Suppressor macrophage (primary cell): ENCODE measurements around the gene ADAMTSL5.
"Not testable (repeated sequence)": the region's sequence is repeated elsewhere in the genome, so short reads cannot be mapped to it uniquely, and the experiment has no call there.

Experiments used
- DNase-seq, 4 experiments: peaks; one replicate each; pipeline ENCODE4 v3.0.0-alpha.2; 2020 to 2022
- total RNA-seq, 17 experiments: gene quantifications; one replicate each; lab custom pipeline; 2026; ENCODE audit warnings: mixed read lengths in 6 of 17, inconsistent platforms in 3 of 17; lab: John Stamatoyannopoulos, UW

ADAMTSL5 gene, protein sequence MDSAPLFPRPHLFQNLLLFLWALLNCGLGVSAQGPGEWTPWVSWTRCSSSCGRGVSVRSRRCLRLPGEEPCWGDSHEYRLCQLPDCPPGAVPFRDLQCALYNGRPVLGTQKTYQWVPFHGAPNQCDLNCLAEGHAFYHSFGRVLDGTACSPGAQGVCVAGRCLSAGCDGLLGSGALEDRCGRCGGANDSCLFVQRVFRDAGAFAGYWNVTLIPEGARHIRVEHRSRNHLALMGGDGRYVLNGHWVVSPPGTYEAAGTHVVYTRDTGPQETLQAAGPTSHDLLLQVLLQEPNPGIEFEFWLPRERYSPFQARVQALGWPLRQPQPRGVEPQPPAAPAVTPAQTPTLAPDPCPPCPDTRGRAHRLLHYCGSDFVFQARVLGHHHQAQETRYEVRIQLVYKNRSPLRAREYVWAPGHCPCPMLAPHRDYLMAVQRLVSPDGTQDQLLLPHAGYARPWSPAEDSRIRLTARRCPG
- total RNA-seq, result 0 to 3.4 (median 0.20) reads per million in 17 experiments

DNA sequence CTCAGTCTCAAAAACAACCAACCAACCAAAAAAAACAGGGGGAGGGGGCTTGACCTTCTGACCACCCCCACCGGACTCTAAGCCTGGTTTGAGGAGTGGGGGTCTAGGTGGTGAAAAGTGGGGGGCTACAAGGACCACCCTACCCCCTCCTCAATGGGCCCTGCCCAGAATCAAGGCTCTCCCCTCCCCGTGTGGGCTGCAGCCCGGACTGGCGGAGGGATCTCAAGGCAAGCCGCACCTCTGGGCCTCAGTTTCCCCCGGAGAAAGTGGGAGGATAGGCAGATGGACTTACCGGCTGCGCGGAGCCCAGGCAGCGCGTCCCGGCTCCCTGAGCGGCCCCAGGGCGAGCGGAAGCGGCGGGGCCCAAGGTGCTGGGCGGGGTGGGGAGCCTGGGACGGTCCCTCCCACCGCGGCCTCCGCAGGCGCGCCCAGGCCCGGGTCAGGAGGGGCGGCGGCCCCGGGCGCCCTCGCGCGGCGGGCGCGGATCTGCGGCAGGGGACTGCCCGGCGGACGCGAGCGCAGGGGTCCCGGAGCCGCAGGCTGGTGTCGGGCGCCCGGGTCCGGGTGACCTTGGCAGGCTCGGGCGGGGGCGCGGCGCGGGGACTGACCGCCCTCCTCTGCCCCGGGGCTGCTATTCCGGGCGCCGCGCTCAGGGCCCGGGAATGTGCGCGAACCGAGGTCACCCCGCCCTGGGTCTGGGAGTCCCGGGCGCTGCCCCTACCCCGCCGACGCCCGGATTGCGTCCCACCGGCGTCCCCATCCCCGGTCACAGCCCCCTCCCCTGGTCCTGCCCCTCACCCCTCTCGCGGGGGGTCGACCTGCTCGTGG lies at the start of gene ADAMTSL5:
Gene ADAMTSL5 (minus strand): TSS at position 349 of the 828 bp plus-strand sequence. CDS start 2,076 bp downstream, outside the sequence.
- peak; percentile 52 to 85 (median 65) for DNase-seq

DNA sequence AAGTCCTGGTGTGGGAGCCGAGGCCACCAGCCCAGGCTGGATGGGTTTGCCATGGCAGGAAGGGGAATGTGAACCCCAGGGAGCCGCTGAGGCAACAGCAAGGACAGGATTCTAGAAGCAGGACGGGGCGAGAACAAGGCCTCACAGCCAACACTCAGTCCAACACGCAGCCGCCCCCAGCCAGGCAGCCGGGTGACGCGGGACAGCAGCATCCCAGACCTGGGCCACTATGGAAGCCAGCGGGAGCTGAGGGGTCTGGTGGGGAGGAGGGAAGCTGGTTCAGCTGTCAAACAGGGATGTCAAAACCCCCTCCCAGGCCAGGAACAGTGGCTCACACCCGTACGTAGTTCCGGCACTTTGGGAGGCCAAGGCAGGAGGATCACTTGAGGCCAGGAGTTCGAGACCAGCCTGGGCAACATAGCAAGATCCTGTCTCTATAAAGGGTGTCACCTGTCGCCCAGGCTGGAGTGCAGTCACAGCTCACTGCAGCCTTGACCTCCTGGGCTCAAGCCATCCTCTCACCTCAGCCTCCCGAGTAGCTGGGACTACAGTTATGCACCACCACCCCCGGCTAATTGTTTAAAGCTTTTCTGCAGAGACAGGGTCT lies 48.5 kb upstream of the ADAMTSL5 start:
- DNase-seq, result no peak

DNA sequence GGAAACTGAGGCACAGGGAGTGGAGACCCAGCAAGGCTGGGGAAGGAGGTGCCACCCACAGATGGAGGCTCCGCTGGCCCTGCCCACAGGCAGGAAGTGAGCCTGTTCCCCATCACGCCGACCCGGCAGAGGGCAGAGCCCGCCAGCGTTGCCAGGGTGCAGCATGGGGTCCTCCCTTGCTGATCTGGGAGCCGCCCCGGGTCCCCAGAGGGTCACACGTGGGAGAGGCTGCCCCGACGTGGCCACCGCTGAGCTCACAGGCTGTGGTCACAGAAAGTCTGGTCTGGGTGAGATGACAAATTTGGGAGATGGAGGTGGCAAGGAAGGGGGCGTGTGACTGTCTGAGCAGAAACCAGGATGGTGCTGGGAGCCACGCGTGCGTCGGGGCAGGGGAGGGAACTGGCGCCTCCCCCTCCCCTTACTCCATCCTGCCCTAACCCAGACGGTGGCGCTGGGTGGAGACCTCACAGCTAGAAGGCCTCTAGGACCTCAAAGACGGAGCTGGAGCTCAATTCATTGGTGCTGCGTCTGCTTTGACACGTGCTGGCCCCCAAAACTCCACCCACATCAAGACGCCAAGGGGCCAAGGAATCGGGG lies 47.6 kb upstream of the ADAMTSL5 start:
- no peak for DNase-seq

DNA sequence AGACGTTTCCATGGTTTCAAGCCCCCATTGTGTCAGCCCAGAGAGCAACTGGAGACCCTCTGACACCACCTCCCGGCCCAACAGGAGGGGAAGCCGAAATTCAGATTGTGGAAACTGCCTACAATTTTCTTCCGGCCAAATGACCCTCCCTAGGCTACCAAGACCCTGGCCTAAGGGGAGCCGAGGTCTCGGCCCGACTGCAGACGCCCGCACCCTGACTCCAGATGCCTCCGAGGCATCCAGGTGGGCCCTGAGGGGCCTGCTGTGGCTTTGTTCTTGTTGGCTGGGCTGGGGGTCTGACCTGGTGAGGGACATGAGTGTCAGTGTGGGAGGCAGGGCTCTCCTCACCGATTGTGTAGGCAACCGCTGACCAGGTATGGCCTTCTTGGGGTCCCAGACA lies 45.7 kb upstream of the ADAMTSL5 start:
- no peak for DNase-seq

DNA sequence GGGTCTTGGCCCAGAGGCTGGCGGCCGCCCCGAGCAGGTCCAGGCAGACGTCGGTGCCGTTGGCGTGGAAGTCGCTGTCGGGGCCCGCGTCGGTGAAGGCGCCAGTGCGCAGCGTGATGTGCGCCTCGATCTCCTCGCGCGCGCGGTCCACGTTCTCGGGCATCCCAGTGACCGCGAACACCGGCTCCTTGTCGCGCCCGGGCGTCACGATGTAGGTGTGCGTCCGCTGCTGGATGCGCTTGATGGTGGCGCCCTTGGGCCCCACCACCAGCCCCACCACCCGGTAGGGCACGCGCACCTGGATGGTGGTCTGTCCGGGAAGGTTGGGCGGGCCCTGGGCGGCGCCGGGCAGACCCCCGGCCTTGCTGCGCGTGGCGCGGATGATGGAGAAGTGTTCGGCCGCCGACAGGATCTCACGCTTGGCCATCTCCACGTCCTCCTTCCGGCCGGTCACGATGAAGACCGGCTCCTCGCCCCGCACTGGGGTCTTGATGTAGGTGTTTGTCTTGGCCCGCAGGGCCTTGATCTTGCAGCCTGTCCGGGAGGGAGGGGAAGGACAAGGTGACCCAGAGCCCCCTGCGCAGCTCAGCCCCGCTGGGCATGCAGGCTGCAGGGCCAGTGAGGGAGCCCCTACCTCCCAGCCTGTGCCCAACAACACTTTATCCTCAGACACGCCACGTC lies 43.7 kb upstream of the ADAMTSL5 start:
- DNase-seq, result no peak

DNA sequence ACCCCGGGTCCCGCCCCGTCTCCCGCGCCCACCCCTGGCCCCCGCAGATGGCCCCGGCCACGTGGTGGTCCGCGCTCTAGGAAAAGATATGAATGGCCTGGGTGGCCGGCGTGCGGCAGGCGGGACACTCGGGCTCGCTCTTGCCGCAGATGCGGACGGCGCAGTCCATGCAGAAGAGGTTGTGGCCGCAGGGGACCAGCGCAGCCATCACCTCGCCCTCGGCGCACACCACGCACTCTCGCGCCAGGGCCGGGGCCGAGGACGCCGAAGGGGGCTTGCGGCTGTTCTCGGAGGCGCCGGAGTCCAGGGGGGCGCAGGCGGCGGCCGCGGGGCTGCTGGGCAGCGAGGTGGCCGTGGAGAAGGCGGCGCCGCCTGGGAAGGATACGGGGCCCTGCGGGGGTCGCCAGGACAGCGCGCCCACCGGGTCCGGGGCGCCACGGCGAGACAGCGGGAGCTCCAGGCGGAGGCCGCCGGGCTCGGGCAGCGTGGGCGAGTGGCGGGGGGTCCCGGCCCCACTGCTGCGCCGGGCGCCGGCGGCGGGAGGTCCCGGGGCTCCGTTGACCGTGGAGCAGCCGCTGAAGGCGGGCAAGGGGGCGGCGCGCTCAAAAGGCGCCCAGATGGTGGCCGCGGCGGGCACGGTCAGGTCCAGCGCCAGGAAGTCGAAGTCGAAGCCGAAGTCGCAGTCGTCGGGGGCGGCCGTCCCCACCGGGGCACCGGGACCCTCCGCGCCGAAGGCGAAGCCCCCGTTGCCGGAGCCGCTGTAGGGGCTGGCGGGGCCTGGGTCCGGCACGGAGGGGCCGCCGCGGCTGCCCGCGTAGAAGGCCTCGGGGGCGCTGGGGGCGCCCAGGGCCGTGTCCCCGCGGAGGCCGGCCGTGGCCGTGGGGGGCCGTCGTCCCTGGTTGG lies 42.9 kb upstream of the ADAMTSL5 start:
- DNase-seq, result no peak

DNA sequence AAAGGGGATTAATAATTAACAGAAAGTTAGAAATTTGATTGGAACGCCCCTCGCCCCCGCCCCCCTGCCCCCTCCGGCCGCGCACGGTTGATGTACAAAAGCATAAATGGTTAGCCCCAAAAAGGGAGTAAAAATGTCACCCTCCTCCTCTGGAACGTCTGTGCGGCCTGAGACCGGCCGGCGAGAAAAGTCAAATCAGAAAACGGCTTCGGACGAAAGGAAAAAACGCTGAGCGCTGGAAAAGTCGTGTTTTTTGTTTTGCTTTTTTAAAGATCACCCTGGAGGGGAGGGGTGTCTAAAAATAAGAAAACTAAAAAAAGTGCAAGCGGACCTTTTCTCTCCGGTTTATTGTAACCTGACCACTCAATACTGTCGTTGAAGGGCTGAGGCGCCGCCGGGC lies 42.1 kb upstream of the ADAMTSL5 start:
- DNase-seq, result no peak

DNA sequence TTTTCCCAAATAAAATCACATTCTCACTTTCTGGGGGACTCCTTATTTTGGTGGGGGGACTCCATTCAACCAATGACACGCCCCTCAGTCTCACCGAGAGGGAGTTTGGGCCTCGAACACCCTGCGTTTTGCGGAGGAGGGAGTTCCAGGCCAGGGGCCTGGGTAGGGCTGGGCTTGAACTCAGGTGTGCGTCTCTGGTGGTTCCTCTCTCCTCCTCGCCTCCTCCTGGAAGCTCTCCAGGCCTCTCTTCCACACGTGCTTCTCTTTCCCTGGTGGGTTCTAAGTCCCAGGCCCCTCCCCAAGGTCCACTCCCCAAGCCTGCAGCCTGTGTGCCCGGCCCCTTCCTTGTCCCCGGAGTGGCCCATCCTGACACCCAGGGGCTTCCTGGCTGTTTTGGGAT lies 40.6 kb upstream of the ADAMTSL5 start:
- no peak for DNase-seq

DNA sequence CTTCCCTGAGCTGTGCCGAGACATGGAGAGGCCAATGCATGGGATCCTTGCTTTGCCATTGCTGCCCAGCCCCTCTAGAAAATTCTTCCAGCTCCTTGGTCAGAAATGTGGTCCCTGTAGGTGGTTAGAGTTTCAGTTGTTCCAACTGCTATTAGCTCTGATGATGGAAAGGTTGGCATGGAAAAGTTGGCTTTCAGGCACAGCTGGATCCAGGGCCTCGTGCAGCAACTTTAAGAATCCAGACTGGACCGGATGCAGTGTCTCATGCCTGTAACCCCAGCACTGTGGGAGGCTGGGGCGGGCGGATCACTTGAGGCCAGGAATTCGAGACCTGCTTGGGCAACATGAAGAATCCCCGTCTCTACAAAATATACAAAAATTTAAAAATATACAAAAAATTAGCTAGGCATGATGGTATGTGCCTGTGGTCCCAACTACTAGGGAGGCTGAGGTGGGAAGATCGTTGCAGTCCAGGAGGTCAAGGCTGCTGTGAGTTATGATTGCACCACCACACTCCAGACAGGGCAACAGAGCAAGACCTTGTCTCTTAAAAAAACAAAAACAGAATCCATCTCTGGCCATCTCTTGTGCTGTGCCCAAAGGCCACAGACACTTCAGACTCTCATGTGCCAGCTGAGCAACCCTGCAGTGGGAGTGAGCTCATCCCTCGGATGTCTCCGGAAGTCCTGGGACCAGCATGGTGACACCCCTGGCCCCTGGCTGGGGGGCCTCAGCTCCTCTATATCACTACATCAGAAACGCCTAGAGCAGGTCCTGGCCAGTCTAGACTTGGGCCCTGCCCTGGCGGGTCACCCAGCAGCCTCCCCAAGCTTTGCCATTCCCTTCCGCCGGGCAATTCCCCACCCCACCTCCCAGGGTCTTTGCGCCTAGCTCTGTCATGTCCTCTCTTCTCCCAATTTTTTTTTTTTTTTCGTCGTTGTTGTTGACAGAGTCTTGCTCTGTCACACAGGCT lies 38.5 kb upstream of the ADAMTSL5 start:
- no peak for DNase-seq

DNA sequence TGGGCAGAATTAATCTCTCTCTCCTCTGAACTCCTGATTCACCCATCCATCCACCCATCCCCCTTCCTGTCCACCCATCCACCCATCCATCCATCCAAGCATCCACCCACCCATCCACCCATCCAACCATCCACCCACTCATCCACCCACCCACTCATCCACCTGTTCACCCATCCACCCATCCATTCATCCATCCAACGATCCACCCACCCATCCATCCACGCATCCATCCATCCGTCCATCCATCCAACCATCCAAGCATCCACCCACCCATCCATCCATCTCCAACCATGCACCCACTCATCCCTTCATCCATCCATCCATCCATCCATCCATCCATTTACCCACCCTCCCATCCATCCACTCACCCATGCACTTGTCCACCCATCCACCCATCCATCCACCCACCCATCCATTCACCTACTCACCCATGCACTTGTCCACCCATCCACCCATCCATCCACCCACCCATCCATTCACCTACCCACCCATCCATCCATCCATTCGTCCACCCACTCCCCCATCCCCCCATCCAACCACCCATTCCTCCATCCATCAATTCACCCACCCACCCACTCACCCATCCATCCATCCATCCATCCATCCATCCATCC lies 36.6 kb upstream of the ADAMTSL5 start:
- DNase-seq, result no peak

DNA sequence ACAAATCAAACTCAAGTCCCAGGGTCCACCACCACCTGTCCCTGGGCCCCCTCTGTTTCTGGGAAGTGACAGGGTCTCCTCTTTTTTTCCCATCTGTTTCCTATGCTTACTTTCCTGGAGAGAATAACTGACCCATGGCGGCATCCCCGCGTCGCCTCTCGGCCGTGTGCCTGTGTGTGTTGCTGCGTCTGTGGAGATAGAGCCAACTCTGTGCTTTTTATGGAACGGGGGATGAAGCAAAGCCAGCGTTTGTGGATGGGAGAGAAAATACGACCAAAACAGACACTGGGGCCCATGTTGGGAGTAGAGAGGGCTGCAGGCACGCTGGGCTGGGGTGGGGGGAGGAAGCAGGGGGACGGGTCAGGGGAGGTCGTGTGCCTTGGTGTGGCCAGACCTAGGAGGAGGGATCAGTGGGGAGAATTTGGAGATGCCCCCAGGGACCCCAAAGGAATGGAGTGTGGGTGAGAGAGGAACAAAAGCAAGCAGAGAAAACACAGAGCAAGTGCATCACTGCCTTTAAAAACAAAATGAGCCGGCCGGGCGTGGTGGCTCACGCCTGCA lies 27.6 kb upstream of the ADAMTSL5 start:
- no peak for DNase-seq

DNA sequence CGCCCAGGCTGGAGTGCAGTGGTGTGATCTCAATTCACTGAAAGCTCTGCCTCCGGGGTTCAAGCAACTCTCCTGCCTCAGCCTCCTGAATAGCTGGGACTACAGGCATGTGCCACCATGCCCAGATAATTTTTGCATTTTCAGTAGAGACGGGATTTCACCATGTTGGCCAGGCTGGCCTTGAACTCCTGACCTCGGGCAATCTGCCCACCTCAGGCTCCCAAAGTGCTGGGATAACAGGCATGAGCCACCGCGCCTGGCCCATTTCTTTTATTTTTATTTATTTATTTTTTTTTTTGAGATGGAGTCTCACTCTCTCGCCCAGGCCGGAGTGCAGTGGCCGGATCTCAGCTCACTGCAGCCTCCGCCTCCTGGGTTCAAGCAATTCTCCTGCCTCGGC lies 26.9 kb upstream of the ADAMTSL5 start:
- not testable (repeated sequence) for DNase-seq

DNA sequence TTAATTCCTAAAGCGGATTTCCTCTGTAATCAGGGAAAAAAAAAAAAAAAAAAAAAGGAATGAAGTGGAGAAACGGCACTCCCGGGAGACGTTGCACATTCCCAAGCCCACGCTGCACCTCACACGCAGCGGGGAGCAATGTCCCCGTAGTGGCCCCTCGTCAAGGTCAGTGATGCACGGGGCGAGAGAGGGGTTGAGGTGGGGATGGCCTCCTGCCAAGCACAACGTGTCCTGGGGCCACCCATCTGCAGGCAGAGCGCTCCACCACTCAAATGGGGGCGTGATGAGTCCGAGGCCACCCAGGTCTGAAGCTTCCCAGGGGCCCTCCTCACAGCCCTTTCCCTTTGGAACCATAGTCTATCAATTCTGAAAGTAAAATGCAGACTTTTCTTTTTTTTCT lies 26.2 kb upstream of the ADAMTSL5 start:
- no peak for DNase-seq

DNA sequence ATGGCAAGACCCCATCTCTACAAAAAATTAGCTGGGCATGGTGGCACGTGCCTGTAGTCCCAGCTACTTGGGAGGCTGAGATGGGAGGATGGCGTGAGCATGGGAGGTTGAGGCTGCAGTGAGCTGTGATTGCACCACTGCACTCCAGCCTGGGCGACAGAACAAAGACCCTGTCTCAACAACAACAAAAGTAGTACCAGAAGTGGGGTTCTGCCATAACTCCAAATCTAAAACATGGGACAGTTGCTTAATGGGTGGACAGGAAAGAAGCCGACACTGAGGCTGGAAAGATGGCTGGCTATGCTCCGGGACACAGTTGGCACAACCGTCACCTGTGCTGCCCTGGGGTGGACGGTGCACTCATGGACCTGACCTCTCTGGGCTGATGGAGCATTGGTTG lies 22.9 kb upstream of the ADAMTSL5 start:
- not testable (repeated sequence) for DNase-seq

DNA sequence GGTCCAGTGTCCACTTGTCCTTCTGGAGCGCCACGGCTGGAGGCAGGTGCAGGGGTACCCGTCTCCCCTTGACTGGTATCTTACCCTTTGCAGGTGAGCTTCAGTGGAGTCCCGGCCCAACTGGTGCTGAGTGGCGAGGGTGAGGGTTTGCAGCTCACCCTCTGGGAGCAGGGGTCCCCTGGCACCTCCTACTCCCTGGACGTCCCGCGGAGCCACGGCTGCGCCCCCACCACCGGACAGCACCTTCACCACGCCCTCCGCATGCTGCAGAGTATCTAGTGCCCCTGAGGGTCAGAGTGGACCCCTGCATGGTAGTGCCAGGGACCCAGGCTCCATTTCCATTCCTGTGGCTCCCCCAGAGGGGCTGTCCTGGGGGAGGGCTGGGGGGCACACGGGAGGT lies 22.2 kb upstream of the ADAMTSL5 start:
- no peak for DNase-seq

DNA sequence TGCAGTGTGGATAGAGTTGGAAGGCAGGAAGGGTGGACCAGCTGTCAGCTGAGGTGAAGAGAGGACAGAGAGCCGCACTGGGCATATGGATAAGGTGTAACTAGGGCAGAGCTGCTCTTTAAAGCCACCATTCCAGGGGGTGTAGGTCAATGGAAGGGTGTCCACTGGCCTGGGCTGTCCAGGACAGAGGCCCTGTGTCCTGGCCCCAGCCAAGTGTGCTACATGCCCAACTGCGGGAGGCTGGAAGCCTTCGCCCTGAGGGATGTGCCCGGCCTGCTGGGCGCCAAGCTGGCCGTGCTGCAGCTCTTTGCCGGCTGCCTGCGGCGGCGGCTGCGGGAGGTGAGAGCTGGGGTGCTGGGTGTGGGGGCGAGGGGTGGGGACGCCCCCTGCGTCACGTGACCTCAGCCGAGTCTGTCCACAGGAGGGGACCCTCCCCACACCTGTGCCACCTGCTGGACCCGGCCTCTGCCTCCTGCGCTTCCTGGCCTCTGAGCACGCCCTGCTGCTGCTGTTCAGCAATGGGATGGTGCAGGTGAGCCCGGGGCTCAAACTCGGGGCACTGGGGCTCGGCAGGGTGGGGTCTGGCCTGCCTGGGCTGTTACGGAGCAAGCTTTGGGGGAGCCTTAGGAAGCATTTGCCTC lies 20.8 kb upstream of the ADAMTSL5 start:
- no peak for DNase-seq

DNA sequence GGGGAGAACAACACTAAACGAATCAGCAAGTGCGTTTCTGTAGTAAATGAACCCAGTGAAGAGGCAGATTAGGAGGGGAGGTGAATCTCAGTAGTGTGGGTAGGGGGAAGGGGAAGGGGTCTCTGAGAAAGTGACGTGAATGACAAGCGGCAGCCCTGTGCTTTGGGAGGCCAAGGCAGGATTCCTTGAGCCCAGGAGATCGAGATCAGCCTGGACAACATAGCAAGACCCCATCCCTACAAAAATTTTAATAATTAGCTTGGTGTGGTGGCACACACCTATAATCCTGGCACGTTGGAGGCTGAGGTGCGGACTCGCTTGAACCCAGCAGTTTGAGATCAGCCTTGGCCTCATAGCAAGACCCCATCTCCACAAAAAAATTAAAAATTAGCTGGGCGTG lies 19.2 kb upstream of the ADAMTSL5 start:
- DNase-seq, result no peak

DNA sequence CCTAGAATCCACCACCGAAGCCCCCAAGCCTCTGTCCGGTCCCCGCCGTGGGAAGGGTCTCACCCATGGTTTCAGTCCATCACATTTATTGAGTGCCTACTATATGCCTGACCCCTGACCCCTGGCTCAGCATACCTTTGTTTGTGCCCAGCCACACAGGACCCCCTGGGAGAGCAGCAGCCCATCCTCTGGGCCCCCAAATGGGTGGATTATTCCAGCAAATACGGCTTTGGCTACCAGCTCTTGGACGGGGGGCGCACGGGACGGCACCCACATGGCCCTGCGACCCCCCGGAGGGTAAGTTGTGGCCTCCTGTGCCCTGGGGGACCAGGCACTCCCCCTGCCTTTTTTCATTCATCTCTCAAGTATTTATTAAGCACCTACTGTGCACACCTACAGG lies 18.8 kb upstream of the ADAMTSL5 start:
- DNase-seq, result no peak
